HepG2 (cell line): Measurements from ENCODE around the gene SH2D3C. TPM values are rescaled to one million over a fixed set of nuclear protein-coding genes. Genes with fewer than 3 reads are reported as not detected.

ENCODE experiments used
- CEBPB ChIP-seq: IDR thresholded peaks from 2 replicates; pipeline ENCODE4 v1.6.1; 2011; ENCODE audit warnings: low read depth, low read length, improper control_type of control experiment, borderline replicate concordance
- ESRRA ChIP-seq: sonication (generic); formaldehyde crosslinking; IDR thresholded peaks from 2 replicates; pipeline ENCODE4 v1.5.1; 2020; ENCODE audit warnings: mild to moderate bottlenecking, low read depth, missing genetic modification reagents
- NR2F6 ChIP-seq, 2 experiments: IDR thresholded peaks; 2 replicates each; pipeline ENCODE4 v1.6.1; 2016; ENCODE audit warnings: antibody characterized with exemption in 1 of 2, mild to moderate bottlenecking in 1 of 2
- POLR2A ChIP-seq, 2 experiments: IDR thresholded peaks; 2 replicates each; pipeline ENCODE4 v1.6.1; 2011; ENCODE audit warnings: low read depth in 2 of 2, low read length in 2 of 2, mild to moderate bottlenecking in 1 of 2, moderate library complexity in 1 of 2; ENCODE audit not compliant: insufficient read depth in 1 of 2
- SRSF4 ChIP-seq: fragments of 200-400 bp; formaldehyde crosslinking; IDR thresholded peaks from one replicate; pipeline ENCODE4 v1.6.1; 2018; ENCODE audit warnings: mild to moderate bottlenecking, low read depth, low read length, moderate library complexity; ENCODE audit not compliant: poor library complexity, severe bottlenecking
- TAF1 ChIP-seq: sonication (generic); formaldehyde crosslinking; IDR thresholded peaks from 2 replicates; pipeline ENCODE4 v1.4.0; 2020; ENCODE audit warnings: missing genetic modification reagents
- U2AF1 ChIP-seq: fragments of 200-400 bp; formaldehyde crosslinking; optimal IDR thresholded peaks from 2 replicates; pipeline ENCODE3; 2017; ENCODE audit warnings: mild to moderate bottlenecking, low read depth, low read length
- ZNF121 ChIP-seq: sonication (generic); formaldehyde crosslinking; IDR thresholded peaks from 2 replicates; pipeline ENCODE4 v1.5.0; 2020; ENCODE audit warnings: mild to moderate bottlenecking, missing genetic modification reagents
- ZNF296 ChIP-seq: sonication (generic); formaldehyde crosslinking; conservative IDR thresholded peaks from 2 replicates; pipeline ENCODE4 v1.5.0; 2020; ENCODE audit warnings: mild to moderate bottlenecking, missing genetic modification reagents
- ZNF350 ChIP-seq: sonication (generic); formaldehyde crosslinking; IDR thresholded peaks from 2 replicates; pipeline ENCODE4 v1.4.0; 2020; ENCODE audit warnings: mild to moderate bottlenecking, low read depth, missing genetic modification reagents, borderline replicate concordance
- ZNF382 ChIP-seq: sonication (generic); formaldehyde crosslinking; IDR thresholded peaks from 2 replicates; pipeline ENCODE4 v1.5.0; 2020; ENCODE audit warnings: missing genetic modification reagents, mild to moderate bottlenecking, borderline replicate concordance
- ZNF674 ChIP-seq: sonication (generic); formaldehyde crosslinking; IDR thresholded peaks from 2 replicates; pipeline ENCODE4 v1.5.0; 2020; ENCODE audit warnings: low read depth, mild to moderate bottlenecking, missing genetic modification reagents
- ZNF746 ChIP-seq: sonication (generic); formaldehyde crosslinking; IDR thresholded peaks from 2 replicates; pipeline ENCODE4 v1.8.0; 2022; ENCODE audit warnings: mild to moderate bottlenecking, missing genetic modification reagents
- ZNF747 ChIP-seq: sonication (generic); formaldehyde crosslinking; IDR thresholded peaks from 2 replicates; pipeline ENCODE4 v1.8.1; 2023; ENCODE audit warnings: missing genetic modification reagents, mild to moderate bottlenecking, borderline replicate concordance
- ZNF781 ChIP-seq: sonication (generic); formaldehyde crosslinking; IDR thresholded peaks from 2 replicates; pipeline ENCODE4 v1.5.1; 2020; ENCODE audit warnings: borderline replicate concordance, mild to moderate bottlenecking, missing genetic modification reagents; ENCODE audit errors: not compliant biosample characterization
- ZNF850 ChIP-seq: sonication (generic); formaldehyde crosslinking; conservative IDR thresholded peaks from 2 replicates; pipeline ENCODE4 v1.9.0; 2021; ENCODE audit warnings: mild to moderate bottlenecking, missing genetic modification reagents
- polyA plus RNA-seq, 8 experiments: library from polyadenylated mRNA; depleted of rRNA in 3 of 8; stranded (reverse) in 7 of 8; unstranded in 1 of 8; fragments of >200 nt; fragmentation: Illumina TruSeq in 4 of 8; extraction: Trizol in 4 of 8; gene quantifications; 2 replicates each; pipeline versions ENCODE4 v1.2.1 to v1.2.3, GENCODE V29; 2011 to 2016; ENCODE audit warnings: low read depth in 4 of 8, missing spikeins in 1 of 8, mixed read lengths in 1 of 8; ENCODE audit not compliant: insufficient read depth in 1 of 8
- total RNA-seq, 5 experiments: library from RNA; depleted of rRNA; stranded (reverse); fragments of >200 nt; fragmentation: Illumina TruSeq; extraction: Trizol; gene quantifications; 2 replicates each; pipeline ENCODE4 v1.2.3, GENCODE V29; 2016; ENCODE audit warnings: low read depth in 1 of 5
- TF ChIP-seq, protein P1 (sequence below): sonication (generic); formaldehyde crosslinking; IDR thresholded peaks from 2 replicates; pipeline ENCODE4 v1.4.0; 2020; ENCODE audit warnings: low read depth, missing genetic modification reagents
- TF ChIP-seq, protein P2 (sequence below): sonication (generic); formaldehyde crosslinking; IDR thresholded peaks from 2 replicates; pipeline ENCODE4 v1.4.0; 2020; ENCODE audit warnings: mild to moderate bottlenecking, missing genetic modification reagents
- TF ChIP-seq, protein P3 (sequence below): sonication (generic); formaldehyde crosslinking; IDR thresholded peaks from 2 replicates; pipeline ENCODE4 v1.4.0; 2020; ENCODE audit warnings: mild to moderate bottlenecking, missing genetic modification reagents
- TF ChIP-seq, protein P4 (sequence below): sonication (generic); formaldehyde crosslinking; IDR thresholded peaks from 2 replicates; pipeline ENCODE4 v1.8.0; 2022; ENCODE audit warnings: missing genetic modification reagents, mild to moderate bottlenecking, borderline replicate concordance

SH2D3C gene
- total and polyA plus RNA-seq, 2 of the 13 experiments (the other 11 are each of a cell fraction or from before 2014, with no cell fraction given), result not detected

DNA sequence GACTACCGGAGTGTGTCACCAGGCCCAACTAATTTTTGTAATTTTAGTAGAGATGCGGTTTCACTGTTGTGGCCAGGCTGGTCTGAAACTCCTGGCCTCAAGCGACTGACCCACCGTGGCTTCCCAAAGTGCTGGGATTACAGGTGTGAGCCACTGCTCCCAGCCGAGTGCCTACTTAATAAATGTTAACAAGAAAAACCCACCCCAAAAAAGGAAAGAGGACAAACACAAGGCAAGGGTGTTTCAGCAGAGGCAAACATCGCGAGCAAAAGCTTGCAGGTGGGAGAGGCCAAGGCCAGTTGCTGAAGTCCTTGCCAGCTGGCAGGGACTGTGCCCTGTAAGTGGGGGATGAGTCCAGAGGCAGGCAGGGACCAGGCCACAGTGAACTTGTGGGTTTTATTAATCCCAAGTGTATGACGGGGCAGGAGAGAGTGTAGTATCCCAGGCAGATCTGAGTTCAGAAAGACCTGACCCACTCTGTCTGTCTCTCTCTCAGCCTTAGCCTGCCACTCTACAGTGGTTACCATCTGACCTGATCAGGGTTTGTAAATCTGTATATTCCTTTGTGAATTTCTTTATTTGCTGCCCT is 17.9 kb upstream of the SH2D3C start (continued):
- TF ChIP-seq, protein P1, sequence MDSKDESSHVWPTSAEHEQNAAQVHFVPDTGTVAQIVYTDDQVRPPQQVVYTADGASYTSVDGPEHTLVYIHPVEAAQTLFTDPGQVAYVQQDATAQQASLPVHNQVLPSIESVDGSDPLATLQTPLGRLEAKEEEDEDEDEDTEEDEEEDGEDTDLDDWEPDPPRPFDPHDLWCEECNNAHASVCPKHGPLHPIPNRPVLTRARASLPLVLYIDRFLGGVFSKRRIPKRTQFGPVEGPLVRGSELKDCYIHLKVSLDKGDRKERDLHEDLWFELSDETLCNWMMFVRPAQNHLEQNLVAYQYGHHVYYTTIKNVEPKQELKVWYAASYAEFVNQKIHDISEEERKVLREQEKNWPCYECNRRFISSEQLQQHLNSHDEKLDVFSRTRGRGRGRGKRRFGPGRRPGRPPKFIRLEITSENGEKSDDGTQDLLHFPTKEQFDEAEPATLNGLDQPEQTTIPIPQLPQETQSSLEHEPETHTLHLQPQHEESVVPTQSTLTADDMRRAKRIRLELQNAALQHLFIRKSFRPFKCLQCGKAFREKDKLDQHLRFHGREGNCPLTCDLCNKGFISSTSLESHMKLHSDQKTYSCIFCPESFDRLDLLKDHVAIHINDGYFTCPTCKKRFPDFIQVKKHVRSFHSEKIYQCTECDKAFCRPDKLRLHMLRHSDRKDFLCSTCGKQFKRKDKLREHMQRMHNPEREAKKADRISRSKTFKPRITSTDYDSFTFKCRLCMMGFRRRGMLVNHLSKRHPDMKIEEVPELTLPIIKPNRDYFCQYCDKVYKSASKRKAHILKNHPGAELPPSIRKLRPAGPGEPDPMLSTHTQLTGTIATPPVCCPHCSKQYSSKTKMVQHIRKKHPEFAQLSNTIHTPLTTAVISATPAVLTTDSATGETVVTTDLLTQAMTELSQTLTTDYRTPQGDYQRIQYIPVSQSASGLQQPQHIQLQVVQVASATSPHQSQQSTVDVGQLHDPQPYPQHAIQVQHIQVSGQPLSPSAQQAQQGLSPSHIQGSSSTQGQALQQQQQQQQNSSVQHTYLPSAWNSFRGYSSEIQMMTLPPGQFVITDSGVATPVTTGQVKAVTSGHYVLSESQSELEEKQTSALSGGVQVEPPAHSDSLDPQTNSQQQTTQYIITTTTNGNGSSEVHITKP (CRISPR knock-in tag), result no peak
- no peak for TF ChIP-seq CEBPB
- TF ChIP-seq, protein P2, sequence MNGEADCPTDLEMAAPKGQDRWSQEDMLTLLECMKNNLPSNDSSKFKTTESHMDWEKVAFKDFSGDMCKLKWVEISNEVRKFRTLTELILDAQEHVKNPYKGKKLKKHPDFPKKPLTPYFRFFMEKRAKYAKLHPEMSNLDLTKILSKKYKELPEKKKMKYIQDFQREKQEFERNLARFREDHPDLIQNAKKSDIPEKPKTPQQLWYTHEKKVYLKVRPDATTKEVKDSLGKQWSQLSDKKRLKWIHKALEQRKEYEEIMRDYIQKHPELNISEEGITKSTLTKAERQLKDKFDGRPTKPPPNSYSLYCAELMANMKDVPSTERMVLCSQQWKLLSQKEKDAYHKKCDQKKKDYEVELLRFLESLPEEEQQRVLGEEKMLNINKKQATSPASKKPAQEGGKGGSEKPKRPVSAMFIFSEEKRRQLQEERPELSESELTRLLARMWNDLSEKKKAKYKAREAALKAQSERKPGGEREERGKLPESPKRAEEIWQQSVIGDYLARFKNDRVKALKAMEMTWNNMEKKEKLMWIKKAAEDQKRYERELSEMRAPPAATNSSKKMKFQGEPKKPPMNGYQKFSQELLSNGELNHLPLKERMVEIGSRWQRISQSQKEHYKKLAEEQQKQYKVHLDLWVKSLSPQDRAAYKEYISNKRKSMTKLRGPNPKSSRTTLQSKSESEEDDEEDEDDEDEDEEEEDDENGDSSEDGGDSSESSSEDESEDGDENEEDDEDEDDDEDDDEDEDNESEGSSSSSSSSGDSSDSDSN, result no peak
- no peak for TF ChIP-seq ZNF746 (CRISPR knock-in tag)
- TF ChIP-seq ZNF850 (CRISPR knock-in tag), result no peak
- no peak for TF ChIP-seq ZNF350 (CRISPR knock-in tag)
- TF ChIP-seq ESRRA (CRISPR knock-in tag), result no peak
- no peak for TF ChIP-seq U2AF1
- TF ChIP-seq ZNF781 (CRISPR knock-in tag), result no peak
- no peak for TF ChIP-seq ZNF382 (CRISPR knock-in tag)
- TF ChIP-seq, protein P3, sequence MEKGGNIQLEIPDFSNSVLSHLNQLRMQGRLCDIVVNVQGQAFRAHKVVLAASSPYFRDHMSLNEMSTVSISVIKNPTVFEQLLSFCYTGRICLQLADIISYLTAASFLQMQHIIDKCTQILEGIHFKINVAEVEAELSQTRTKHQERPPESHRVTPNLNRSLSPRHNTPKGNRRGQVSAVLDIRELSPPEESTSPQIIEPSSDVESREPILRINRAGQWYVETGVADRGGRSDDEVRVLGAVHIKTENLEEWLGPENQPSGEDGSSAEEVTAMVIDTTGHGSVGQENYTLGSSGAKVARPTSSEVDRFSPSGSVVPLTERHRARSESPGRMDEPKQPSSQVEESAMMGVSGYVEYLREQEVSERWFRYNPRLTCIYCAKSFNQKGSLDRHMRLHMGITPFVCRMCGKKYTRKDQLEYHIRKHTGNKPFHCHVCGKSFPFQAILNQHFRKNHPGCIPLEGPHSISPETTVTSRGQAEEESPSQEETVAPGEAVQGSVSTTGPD (CRISPR knock-in tag), result peak; percentile 37; the same call in 1 of the 2 replicates
- no peak for TF ChIP-seq ZNF747 (CRISPR knock-in tag)
- TF ChIP-seq ZNF674, result no peak
- TF ChIP-seq SRSF4, result no peak
- peak; percentile 22 to 36; a peak in 1 of 4 replicates for TF ChIP-seq POLR2A (IDR thresholded peaks at IDR 0.05; ENCODE audit: insufficient read depth in 1 of 2, low read depth in 2 of 2, low read length in 2 of 2)
- TF ChIP-seq ZNF121 (CRISPR knock-in tag), result 0 out of 2 replicates have a peak, but pooled peaks have one; percentile 12
- 0 out of 2 replicates have a peak, but pooled peaks have one; percentile 17 for TF ChIP-seq NR2F6 (IDR thresholded peaks at IDR 0.05)
- TF ChIP-seq NR2F6 (CRISPR knock-in tag; IDR thresholded peaks at IDR 0.05), result peak; percentile 42; the same call in 1 of the 2 replicates
- TF ChIP-seq, protein P4, sequence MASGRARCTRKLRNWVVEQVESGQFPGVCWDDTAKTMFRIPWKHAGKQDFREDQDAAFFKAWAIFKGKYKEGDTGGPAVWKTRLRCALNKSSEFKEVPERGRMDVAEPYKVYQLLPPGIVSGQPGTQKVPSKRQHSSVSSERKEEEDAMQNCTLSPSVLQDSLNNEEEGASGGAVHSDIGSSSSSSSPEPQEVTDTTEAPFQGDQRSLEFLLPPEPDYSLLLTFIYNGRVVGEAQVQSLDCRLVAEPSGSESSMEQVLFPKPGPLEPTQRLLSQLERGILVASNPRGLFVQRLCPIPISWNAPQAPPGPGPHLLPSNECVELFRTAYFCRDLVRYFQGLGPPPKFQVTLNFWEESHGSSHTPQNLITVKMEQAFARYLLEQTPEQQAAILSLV (CRISPR knock-in tag), result no peak
- no peak for TF ChIP-seq TAF1
- TF ChIP-seq ZNF296, result 0 out of 2 replicates have a peak, but pooled peaks have one; percentile 27
